ENCODE data around the gene RUNDC1.

DNA sequence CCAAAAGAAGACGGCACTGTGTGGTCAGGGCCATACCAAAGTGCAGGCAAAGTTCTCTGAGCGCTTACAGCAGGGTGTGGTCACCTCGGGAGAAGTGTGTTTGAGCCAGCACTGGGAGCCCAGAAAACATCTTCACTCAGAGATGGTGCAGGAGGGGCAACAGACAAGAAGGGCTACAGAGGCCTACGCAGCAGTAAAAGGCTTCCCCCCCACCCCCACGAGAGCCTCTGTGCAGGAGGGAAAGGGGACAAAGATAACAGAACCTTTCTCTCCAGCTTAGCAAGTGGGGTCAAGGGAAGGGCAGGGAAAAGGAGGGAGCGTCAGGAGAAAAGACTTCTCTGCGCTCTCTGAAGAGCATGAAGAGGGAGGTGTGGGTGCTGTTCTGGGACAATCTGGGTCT lies 39.1 kb downstream of the RUNDC1 start:
- TF ChIP-seq YY1 (IDR thresholded peaks at IDR 0.05; ENCODE audit: low read depth): no peak
- TF ChIP-seq, protein P1, sequence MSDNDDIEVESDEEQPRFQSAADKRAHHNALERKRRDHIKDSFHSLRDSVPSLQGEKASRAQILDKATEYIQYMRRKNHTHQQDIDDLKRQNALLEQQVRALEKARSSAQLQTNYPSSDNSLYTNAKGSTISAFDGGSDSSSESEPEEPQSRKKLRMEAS (IDR thresholded peaks at IDR 0.05): no peak
- no peak for TF ChIP-seq TAF1 (IDR thresholded peaks at IDR 0.05; ENCODE audit: low read depth)
- TF ChIP-seq, protein P2, sequence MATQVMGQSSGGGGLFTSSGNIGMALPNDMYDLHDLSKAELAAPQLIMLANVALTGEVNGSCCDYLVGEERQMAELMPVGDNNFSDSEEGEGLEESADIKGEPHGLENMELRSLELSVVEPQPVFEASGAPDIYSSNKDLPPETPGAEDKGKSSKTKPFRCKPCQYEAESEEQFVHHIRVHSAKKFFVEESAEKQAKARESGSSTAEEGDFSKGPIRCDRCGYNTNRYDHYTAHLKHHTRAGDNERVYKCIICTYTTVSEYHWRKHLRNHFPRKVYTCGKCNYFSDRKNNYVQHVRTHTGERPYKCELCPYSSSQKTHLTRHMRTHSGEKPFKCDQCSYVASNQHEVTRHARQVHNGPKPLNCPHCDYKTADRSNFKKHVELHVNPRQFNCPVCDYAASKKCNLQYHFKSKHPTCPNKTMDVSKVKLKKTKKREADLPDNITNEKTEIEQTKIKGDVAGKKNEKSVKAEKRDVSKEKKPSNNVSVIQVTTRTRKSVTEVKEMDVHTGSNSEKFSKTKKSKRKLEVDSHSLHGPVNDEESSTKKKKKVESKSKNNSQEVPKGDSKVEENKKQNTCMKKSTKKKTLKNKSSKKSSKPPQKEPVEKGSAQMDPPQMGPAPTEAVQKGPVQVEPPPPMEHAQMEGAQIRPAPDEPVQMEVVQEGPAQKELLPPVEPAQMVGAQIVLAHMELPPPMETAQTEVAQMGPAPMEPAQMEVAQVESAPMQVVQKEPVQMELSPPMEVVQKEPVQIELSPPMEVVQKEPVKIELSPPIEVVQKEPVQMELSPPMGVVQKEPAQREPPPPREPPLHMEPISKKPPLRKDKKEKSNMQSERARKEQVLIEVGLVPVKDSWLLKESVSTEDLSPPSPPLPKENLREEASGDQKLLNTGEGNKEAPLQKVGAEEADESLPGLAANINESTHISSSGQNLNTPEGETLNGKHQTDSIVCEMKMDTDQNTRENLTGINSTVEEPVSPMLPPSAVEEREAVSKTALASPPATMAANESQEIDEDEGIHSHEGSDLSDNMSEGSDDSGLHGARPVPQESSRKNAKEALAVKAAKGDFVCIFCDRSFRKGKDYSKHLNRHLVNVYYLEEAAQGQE (IDR thresholded peaks at IDR 0.05; ENCODE audit: low read depth): no peak
- no peak for TF ChIP-seq RAD21 (IDR thresholded peaks at IDR 0.05; ENCODE audit: low read depth)
- no peak for TF ChIP-seq CEBPB (IDR thresholded peaks at IDR 0.05)
- TF ChIP-seq, protein P3, sequence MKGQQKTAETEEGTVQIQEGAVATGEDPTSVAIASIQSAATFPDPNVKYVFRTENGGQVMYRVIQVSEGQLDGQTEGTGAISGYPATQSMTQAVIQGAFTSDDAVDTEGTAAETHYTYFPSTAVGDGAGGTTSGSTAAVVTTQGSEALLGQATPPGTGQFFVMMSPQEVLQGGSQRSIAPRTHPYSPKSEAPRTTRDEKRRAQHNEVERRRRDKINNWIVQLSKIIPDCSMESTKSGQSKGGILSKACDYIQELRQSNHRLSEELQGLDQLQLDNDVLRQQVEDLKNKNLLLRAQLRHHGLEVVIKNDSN (IDR thresholded peaks at IDR 0.05): no peak
- TF ChIP-seq EGR1 (IDR thresholded peaks at IDR 0.05): no peak
- no peak for TF ChIP-seq EP300 (IDR thresholded peaks at IDR 0.05; ENCODE audit: borderline replicate concordance)
- TF ChIP-seq FOXM1 (IDR thresholded peaks at IDR 0.05; ENCODE audit: borderline replicate concordance, low read depth): no peak
